Raji (cell line): ENCODE data around the gene MACROH2A1.

ENCODE experiments used
- POLR2A ChIP-seq: IDR thresholded peaks from 2 replicates; pipeline ENCODE4 v1.6.1; 2011; ENCODE audit warnings: low read depth, low read length, control low read depth; ENCODE audit not compliant: insufficient read depth

The MACROH2A1 gene

DNA sequence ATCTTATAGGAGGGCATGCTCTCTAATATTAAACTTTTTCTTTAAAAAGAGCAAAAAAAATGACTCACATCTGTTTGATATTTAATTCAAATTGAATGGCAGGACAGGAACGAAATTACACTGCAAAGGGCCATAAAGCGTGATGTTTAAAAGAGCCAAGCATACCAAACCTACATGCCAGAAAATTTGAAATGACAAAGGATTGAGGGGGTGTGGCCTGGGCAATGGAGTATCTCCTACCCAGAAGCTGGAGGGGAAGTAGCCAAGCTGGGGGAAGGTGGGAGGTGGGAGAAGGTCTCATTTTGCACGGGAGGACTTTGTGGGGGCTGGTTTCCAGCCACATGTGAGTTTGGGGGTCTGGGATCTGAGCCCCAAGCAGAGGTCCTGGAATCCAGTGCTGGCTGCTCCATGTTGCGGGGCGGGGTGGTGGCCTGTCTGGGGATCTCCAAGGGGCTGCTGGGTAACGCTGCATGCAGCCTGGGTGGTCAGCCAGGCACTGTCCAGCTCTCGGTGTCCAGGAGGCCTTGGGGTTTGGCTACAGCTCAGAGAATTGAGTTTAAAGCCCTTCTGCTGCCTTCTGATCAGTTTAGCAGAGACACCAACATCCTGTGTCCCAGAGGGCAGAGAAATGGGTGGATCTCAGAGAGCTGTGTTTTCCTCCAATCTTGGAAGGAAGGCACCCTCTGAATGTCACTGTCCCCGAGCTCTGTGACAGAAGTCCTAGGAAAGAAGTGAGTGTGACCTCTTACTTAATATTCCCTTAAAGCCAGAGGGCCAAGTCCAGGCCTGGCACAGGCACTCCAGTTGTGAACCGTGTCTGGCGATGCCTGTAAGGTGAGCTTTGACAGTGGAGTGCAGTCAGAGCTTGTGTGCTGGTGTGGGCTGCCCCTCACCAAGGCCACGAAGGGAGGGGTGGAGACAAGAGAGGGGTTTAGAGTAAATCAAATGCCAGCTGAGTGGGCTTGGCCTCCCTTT is 40.5 kb upstream of the MACROH2A1 start:
- no peak for TF ChIP-seq POLR2A

DNA sequence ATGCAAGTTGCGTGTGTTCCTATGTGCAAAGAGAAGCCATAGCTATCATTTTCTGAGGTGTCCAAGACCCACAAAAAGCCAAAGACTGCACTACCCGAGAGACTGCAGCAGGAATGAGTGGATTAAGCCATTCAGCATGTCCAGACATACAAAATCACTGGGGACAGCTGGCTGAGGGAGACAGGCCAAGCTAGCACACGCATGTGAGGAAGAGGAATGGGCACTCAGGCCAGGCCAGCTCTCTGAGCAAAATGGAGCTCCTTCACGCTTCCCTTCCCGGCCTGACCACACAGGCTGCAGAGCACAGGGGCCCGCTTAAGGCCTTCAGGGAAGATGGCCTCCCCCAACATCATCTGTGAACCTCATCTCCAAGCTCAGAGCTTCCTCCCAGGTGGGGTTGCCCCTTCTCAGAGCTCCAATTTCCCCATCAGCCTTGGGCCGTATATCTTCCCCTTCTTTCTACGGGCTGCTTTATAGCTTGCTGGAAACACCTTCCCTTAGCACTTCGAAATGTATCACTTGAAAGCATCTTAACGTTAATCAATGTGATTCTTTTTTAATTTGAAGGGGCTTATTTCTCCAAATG is 39.7 kb upstream of the MACROH2A1 start:
- no peak for TF ChIP-seq POLR2A

DNA sequence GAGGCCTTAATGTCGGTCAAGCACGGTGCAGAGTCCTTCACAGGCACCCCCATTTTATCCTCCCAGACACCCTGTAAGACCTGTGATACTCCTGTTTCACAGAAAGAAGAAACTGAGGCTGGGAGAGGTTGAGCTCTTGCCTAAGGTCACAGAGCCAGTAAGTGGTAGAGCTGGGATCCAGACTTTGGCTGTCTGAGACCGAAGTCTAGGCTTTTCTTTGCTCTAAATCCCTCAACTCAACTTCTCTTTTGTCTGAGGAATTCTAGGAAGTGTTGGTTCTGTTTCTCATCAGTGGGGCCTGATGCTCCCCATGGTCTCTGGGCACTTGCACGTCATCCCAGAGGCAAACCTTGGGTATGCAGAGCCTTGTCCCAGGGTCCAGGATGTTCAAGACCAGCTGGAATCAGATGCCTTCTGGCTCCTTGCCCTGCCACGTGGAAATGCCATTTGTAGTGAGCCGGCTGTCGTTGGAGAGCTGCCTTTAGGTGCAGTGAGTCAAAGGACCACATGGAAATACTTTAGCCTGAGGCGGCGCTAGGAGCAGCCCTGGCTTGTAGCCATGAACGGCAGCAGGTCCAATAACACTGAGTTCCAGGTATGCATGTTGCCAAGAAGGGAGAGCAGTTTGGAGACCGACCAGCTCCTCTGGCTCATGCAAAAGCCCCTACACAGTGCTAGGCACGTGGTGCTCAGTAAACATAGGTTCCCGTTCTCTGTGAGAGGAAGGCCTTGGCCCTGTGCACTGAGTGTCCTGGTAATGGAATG is 38.9 kb upstream of the MACROH2A1 start:
- TF ChIP-seq POLR2A = no peak

DNA sequence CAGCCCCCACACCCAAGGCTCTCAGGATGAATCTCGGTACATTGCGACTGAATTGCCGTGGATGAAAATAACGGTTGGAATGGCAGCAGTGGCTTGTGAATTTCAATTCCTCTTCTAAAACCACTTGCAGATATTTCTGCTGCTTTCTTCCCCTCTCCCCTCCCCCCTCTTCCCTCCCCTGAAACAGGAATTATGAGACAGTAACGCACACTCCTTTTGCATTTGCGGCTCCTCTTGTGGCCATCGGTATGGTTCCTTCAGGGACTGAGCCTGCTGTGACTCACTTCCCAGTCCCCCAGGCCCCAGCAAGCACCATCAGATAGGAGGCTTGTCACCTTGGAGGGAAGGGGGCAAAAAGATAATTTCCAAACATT is 38.4 kb upstream of the MACROH2A1 start:
- no peak for TF ChIP-seq POLR2A

DNA sequence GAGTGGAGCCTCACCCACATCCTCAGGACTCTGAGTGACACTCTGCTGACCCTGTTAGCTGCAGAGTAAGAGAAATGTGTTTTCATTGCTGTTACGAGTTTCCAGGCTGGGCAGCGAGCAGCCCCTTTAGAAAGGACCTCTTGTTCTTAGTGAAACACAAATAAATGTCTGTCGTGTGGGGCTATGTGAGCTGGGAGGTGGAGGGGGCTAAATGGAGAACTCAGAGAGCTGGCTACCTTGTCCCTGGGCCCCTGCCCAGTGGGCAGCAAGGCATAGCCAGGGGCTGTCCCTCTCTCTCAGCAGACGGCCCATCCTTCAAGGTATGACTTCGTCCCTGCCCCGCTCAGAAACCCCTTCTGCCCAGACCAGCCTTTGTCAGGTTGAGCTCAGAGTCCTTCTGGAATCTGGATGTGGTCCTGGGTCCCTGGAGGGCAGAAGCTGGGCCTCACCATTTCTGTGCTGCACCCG is 38.0 kb upstream of the MACROH2A1 start:
- no peak for TF ChIP-seq POLR2A

DNA sequence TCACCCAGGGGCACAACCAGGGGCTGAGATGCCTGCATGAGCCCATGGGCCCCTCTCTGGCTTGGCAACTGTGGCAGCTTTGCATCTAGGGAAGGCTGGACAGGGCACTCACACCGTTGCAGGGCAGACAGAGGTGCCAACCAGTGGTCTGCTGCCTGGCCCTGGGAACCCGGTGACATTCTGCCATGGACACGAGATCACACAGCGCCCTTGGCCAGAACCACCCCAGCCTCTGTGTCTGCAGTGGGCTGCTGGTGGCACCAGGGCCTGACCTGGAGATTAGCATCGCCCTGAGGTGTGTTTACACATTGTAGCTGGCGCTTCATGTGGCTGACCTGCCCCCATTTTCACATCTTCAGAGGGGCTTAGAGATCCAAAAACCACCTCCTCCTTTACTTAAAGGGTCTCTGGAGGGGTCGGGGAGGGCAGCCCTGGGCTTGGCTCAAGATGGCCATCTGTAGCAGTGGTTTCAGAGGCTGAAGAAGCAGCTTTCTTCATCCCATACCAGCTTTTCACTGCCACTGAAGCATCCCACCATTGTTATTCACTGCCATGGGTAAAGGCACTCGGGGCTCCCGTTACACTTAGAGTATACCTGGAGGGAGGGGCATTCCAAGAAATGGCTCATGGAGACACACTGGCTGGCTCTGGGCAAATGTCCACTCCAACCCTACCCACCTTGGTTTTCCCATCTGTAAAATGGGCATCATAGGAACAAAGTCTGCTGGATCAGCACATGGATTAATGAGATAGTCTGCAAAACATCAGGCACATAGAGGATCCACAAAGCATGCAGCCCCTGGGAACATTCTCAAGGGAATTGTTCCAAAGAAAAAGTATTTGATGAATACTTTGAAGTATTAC is 36.7 kb upstream of the MACROH2A1 start:
- TF ChIP-seq POLR2A = no peak

DNA sequence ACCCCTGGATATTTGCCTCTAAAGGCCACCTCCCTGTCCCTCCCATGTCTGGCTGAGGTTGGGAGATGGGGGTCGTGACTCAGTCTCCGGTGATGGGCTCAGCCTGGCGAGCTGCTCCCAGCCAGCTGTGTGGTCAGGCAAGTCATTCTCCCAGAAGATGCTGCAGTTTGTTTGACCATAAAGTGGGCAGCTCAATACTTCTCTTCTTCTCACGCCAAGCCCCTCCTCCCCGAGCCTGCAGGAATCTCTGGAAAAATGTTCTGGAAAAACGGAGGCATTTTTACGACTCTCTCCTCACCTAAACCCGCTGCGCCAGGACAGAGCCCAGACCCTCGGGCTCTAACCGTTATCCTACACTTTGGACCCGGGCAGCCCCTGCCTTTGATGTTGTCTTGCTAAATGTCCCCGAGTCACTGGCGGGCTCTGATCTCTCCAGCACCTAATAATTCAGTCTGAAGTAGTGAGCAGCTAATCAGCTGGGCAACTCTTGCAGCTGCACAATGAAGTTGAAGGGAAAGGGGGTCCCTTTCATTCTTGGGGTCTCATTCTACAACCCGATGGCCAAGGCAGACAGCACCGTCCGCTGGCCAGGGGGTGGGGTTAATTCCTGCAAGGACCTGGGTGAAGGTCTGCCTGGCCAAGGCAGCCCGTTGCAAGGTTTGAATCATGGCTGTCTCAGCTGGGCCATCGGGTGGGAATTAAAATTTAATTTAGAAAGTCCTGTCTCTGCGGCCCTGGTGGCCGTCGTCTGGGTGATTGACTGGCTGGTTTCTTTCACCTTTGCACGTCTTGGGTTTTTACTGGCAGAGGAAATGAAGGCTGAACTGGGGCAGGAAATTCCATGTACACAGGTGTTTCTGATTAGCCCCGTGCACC is 35.8 kb upstream of the MACROH2A1 start:
- TF ChIP-seq POLR2A = no peak

DNA sequence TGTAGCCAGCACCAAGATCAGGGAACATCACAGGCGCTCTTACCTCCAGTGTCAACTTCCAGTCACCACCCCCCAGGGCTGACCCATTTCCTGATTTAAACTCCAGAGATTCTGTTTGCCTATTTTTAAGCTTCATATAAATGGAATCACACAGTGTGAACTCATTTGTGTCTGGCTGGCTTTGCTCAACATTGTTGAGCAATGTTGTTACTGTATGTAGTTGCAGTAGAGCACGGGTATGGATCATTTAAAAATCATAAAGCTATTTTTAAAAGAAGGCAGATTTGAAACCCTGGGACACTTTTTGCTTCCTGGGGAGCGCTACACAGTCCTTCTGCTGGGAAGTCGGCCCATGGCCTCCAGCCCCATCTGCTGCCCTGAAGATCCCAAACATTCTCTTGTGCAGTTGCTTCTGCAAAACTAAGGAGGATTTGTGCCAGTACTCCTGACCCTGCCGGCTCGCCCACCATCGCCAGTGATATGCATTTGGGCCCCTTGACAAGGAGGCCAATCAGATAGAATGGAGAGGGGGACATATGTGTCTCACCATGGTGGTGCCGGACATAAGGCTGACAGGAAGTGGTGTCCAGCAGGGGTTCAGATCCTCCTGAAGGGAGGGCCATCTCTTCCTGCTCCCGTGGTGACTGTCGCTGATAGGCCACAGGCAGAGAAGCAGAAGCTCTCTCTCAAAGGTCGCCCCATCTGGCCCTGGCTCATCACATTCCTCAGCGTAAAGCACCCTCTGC is 34.8 kb upstream of the MACROH2A1 start:
- no peak for TF ChIP-seq POLR2A

DNA sequence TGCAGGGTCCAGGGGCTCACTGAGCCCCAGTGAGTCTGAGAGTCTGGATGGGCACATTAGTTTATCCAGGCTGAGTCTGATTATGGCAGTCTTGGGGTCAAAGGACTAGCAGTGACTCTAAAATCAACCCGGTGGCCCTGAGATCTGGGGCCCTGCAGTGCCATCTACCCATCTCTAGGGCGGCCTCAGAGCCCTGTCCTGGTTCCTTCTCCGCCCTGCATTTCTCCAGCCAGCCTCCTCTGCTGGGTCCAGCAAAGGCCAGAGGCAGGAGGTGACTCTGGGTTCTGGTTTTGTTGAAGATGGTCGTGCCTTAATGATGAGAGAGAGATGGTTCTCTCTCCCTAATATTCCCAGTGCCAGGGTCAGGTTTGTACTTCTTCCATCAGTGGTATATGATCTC is 33.1 kb upstream of the MACROH2A1 start:
- TF ChIP-seq POLR2A = no peak

DNA sequence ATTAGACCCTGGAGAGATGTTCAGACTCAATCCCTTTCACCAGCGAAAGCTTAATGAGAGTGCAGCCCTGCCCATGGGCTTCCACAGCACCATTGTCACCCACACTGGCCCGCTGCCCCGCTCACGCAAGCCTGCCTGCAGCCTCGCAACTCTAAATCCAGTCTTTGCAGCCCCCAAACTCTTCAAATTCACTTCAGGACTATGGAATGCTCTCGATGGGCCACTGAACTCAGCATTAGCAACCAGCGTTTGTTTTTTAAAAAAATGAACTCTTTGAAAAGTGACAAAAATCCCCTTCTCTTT is 31.1 kb upstream of the MACROH2A1 start:
- TF ChIP-seq POLR2A = no peak

DNA sequence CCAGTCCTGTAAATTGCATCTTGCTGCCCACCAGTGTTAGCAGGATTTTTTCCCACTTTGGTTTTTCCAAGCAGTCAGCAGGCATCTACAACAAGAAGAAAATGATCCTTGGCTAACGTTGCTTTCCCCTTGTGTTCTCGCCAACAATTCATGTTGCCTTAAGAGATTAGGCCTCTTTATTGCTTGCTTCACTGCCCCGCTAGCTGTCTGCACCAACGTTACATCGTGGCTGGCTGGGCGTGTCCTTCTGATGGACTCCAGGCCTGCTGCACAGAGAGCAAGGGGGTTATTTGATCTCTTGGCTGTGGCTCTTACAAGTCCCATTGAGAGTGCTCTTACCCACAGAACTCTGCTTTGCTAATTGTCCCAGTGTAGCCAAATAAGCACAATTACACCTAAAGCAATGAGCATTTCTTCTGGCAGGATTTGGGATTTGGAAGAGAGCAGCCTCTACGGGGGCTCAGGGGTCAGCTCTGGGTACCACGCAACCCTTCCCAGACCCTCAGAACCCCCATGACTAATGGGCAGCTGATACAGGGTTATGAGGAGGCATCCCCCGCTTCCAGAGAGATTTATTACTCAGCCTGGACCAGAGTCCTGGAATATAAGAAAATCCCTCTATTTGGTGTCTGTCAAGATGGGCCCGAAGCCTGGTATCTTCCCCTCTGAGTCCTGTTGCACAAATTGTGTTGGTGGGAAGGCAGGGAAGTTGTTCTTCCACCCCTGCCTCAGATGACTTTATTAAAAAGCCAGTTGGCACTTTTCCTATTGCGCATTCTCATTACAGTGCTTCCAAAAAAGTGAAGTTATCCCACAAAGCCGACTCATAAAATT is 30.5 kb upstream of the MACROH2A1 start:
- no peak for TF ChIP-seq POLR2A

DNA sequence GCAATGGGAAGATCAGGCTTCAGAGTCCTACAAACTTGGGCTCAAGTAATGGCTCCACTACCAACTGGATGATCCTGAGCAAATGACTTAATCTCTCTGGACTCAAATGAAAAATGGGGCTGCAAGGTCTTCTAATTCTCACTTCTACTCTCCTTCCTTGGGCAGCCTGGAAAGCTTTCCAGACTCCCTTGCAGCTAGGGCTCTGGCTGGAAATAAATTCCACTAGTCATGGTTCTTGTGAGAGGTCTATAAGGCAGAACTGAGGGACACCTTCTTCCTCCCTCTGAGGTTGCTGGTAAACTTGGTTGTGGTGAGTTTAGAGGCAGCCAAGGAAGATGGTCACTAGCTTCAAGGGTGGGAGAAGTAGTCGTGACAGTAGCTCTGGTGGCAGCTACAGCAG is 29.6 kb upstream of the MACROH2A1 start:
- TF ChIP-seq POLR2A = no peak
